Activated T-helper 1 cell treated with Interleukin-2 at 50 U/mL for 16 hours (primary cell): Measurements from ENCODE around the gene AFAP1L2.
"Not testable (repeated sequence)": the region's sequence is repeated elsewhere in the genome, so short reads cannot be mapped to it uniquely, and the experiment has no call there.

Experiments
- DNase-seq: peaks from one replicate; pipeline ENCODE4 v3.0.0-alpha.2; 2020; ENCODE audit warnings: low read depth

AFAP1L2 gene

GRCh38 chr10:114335614-114336013 lies 68.7 kb downstream of the AFAP1L2 start:
- DNase-seq = no peak

- no peak for DNase-seq
Observed at GRCh38 chr10:114334301-114334700, 70.0 kb downstream of the AFAP1L2 start.

DNA sequence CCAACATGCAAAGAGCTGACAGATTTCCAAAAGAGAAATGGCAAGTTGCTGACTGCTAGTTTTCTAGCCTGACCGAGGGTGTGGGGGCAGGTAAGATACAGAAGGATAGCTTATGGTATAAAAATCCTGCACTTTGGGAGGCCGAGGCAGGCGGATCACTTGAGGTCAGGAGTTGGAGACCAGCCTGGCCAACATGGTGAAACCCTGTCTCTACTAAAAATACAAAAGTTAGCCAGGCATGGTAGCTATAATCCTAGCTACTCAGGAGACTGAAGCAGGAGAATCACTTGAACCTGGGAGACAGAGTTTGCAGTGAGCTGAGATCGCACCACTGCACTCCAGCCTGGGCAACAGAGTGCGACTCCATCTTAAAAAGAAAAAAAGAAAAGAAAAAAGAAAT lies 70.9 kb downstream of the AFAP1L2 start:
- not testable (repeated sequence) for DNase-seq

GRCh38 chr10:114332301-114333192 lies 71.8 kb downstream of the AFAP1L2 start:
- no peak for DNase-seq

- no peak for DNase-seq
Observed at GRCh38 chr10:114329634-114330365, 74.5 kb downstream of the AFAP1L2 start.

- DNase-seq = no peak
Observed at GRCh38 chr10:114328874-114329273, 75.4 kb downstream of the AFAP1L2 start.

DNA sequence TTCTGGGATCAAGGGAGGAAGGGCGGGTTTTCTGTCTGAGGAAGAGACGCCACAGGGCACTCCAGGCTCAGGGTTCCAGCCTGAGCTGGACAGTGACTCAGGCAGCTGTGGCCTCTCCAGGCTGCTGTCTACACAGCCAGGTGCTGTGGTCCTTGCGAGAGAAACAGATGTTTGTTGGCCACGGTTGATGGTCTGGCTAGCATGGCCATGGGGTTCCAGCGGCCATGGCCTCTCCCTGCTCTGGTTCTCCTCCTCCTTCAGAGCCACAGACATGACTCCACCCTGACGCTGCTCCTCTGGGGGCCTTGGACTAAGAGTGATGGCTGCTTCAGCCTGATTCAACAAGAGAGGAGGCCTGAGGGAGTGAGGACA lies 75.9 kb downstream of the AFAP1L2 start:
- DNase-seq = no peak

- no peak for DNase-seq
Observed at GRCh38 chr10:114327537-114328440, 76.5 kb downstream of the AFAP1L2 start.

- no peak for DNase-seq
Observed at GRCh38 chr10:114326795-114327194, 77.5 kb downstream of the AFAP1L2 start.

GRCh38 chr10:114323023-114323422 lies 81.3 kb downstream of the AFAP1L2 start:
- DNase-seq = no peak

DNA sequence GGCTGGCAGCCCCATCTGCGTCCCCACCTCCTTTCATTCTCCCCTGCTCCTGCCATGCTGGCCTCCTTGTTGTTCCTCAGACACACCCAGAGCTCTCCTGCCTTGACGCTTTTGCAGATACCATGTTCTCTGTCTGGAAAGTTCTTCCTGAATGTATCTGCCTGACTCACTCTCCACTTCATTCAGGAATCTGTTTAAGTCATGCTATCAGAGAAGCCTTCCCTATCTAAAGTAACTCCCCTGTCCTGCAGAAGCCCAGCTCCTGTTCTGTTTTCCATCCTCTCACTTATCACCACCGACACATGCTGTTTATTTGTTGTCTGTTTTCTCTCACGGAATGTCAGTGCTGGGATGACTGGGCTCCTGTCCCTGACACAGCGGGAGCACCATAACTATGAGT lies 82.0 kb downstream of the AFAP1L2 start:
- DNase-seq = no peak

DNA sequence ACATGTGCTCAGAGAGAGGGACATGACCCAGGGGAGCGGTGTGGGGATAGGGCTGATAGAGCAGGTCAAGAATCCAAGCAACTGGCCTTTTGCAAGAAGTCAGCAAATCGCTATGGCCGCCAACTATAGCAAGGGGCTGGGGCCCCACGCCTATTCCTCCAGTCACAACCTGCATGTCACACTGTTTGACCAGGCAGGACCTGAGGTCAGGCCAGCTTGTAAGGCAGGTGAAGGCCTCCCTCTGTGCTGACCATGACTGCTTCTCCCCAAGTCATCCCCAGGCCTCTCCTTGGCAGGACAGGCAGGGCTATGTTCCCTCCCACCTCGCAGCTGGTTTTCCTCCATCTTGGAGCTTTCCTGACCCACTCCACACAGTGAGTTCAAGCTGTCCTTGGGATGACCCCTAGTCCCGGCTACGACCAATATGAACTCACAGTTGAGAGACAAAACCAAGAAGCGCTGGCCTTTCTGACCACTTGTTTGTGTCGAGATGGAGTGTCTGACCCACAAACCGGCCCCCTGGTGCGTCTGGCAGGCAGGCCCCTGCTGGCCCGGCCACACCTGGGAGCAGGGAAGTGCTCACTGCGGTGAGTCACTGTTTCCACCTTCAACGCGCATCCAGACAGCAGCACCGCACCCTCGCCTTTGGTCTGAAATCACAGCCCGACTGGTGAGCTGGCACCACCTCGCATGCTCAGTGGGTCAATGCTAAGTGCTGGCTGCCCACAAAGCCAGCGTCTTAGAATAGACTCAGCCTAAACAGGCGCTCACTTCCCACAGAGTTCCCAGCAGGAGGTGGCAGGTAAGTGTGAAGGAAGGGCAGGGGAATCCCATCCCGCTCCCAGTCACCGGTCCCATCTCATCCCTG lies 83.8 kb downstream of the AFAP1L2 start:
- no peak for DNase-seq

GRCh38 chr10:114319406-114320248 lies 84.7 kb downstream of the AFAP1L2 start:
- DNase-seq = no peak

DNA sequence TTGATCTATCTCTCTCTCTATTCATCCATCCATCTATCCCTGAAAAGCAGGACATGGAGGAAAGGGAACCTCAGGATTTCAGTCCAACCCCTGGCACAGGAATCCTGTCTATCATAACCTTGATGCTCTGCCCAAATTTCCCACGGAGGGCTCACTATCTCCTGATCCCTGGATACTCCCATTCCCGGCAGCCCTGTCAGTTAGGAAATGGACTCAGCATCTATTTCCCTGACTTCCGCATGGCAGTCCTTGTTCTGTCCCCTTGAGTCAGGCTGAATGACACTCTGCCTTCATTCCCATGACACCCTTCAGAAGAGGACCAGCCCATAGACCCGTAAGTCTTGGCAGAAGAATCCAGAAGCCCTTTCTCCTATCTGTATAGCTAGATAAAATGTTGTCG lies 87.6 kb downstream of the AFAP1L2 start:
- DNase-seq = no peak

GRCh38 chr10:114315566-114316420 lies 88.5 kb downstream of the AFAP1L2 start:
- no peak for DNase-seq

GRCh38 chr10:114313866-114314265 lies 90.4 kb downstream of the AFAP1L2 start:
- DNase-seq = no peak

DNA sequence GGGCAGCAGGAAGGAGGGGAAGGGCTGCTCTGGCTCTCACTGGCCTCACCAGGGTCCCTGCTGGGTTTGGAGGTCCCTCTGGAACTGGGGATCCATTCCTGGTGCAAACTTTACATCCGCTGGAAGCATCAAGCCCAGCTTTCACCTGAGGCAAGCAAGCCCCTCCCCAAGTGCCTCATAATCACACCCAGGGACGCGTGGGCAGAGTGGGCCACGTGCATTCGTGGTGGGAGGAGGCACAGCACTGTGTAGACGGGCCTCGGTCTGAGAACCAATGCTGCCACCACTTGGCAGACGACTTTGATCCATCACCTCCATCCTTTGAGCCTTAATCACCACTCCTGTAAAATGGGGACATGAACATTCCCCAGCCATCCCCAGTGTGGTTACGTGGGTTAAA lies 91.2 kb downstream of the AFAP1L2 start:
- no peak for DNase-seq

DNA sequence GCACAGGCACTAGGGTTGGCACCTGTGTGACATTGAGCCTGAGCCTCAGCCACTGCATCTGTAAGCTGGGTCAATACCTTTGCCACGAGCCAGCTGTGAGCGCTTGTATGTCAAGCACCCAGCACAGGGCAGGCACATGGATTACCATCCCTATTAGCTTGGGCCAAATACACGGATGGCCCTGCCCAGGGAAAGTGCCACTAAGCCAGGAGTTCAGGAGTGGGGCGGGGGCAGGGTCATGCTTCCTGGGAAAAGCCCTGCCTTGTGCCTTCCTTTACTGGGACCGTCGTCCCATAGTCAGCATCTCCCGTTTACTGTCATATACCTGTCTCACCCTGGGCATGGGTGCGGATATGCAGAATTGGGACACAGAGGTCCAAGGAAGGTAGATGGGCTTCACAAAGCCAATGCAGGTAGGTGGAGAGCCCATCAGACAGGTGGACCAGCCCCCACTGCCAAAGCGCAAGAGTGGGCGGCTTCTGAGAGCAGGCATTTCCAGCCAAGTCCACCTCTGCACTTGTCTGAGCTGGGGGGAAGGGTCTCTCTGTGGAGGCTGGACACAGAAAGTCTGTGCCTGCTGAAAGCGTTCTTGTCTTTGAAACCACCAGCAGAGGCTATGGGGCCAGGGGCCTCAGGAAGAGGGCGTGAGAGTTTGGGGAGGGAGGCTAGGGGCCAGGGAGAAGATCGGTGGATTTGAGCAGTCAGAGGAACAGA lies 92.6 kb downstream of the AFAP1L2 start:
- no peak for DNase-seq

GRCh38 chr10:114311023-114311422 lies 93.3 kb downstream of the AFAP1L2 start:
- no peak for DNase-seq
